H1 (cell line): ENCODE data around the gene OR4Q3. TPM values are rescaled to one million over a fixed set of nuclear protein-coding genes. Genes with fewer than 3 reads are reported as not detected.

Experiments
- CBX8 ChIP-seq: fragments of 300-800, 300-1000 bp; sonication (generic); IDR thresholded peaks from 2 replicates; pipeline ENCODE4 v1.7.1; 2016; ENCODE audit warnings: low read depth, low read length, borderline replicate concordance
- GABPA ChIP-seq: IDR thresholded peaks from 2 replicates; pipeline ENCODE4 v1.6.1; 2011; ENCODE audit warnings: mild to moderate bottlenecking, low read length, moderate library complexity, borderline replicate concordance; ENCODE audit not compliant: insufficient read depth
- GTF2F1 ChIP-seq: IDR thresholded peaks from 2 replicates; pipeline ENCODE4 v1.6.1; 2012; ENCODE audit warnings: low read depth, low read length, improper control_type of control experiment, borderline replicate concordance
- NANOG ChIP-seq: IDR thresholded peaks from 2 replicates; pipeline ENCODE4 v1.6.1; 2011; ENCODE audit warnings: low read length, low read depth, mild to moderate bottlenecking, inconsistent platforms; ENCODE audit not compliant: insufficient read depth, poor library complexity, severe bottlenecking
- POLR2A ChIP-seq, 2 experiments: IDR thresholded peaks; 1 replicate in 1 of 2; 2 replicates in 1 of 2; pipeline ENCODE4 v1.6.1; 2011; ENCODE audit warnings: low read depth in 2 of 2, low read length in 2 of 2, mild to moderate bottlenecking in 2 of 2; ENCODE audit errors: control extremely low read depth in 1 of 2
- RNF2 ChIP-seq: fragments of 200-900, 300-1000 bp; sonication (generic); IDR thresholded peaks from 2 replicates; pipeline ENCODE4 v1.7.1; 2016; ENCODE audit warnings: borderline replicate concordance, low read depth, mild to moderate bottlenecking, antibody characterized with exemption, low read length; ENCODE audit not compliant: poor library complexity, severe bottlenecking; ENCODE audit errors: missing control alignments
- SP2 ChIP-seq: IDR thresholded peaks from 2 replicates; pipeline ENCODE4 v1.6.1; 2012; ENCODE audit warnings: mild to moderate bottlenecking, low read length, inconsistent platforms
- TCF12 ChIP-seq: IDR thresholded peaks from 2 replicates; pipeline ENCODE4 v1.6.1; 2011; ENCODE audit warnings: low read depth, mild to moderate bottlenecking, low read length
- polyA plus RNA-seq, 7 experiments: library from polyadenylated mRNA; depleted of rRNA in 3 of 7; stranded (reverse) in 5 of 7; unstranded in 2 of 7; fragments of >200 nt in 5 of 7; fragments of 200-250 nt in 2 of 7; gene quantifications; 1 replicate in 5 of 7; 2 replicates in 1 of 7; 4 replicates in 1 of 7; pipeline versions ENCODE4 v1.2.1 to v1.2.3, GENCODE V29; 2011 to 2013; ENCODE audit warnings: missing spikeins in 2 of 7, mixed read lengths in 2 of 7
- total RNA-seq: library from RNA; stranded (reverse); fragmentation: NEBNext Ultra II Directional; extraction: Animal tissue kit (Norgen Biotek cat#: 25700); gene quantifications from 2 replicates; pipeline ENCODE4 v1.2.1, GENCODE V29; 2021
- TF ChIP-seq, protein P1 (sequence below): fragments of 300-600 bp; sonication (generic); IDR thresholded peaks from 2 replicates; pipeline ENCODE4 v1.7.1; 2012; ENCODE audit warnings: low read length, moderate library complexity, mild to moderate bottlenecking, inconsistent platforms; ENCODE audit not compliant: insufficient replicate concordance

The OR4Q3 gene
- total and polyA plus RNA-seq, 2 of the 8 experiments (the other 6 are each of a cell fraction or from before 2014, with no cell fraction given), result not detected

DNA sequence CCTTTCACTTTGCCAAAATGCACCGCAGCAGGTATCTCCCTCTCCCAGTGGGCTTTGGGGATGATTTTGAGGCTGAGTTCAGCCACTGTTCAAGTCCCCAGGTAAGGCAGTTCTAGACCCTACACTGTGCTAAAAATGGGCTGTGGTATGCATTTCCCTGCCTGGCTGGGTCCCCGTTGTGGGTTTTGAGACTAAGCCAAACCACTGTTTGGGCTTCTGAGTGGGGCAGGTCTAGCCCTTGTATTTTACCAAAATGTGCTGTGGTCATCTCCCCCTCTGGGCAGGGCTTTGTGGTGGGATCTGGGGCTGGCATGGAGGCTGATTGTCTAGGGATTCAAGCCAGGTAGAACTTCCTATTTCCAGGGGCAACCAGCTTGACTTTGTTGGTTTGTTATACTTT lies 13.6 kb upstream of the OR4Q3 start (continued):
- TF ChIP-seq, protein P1, sequence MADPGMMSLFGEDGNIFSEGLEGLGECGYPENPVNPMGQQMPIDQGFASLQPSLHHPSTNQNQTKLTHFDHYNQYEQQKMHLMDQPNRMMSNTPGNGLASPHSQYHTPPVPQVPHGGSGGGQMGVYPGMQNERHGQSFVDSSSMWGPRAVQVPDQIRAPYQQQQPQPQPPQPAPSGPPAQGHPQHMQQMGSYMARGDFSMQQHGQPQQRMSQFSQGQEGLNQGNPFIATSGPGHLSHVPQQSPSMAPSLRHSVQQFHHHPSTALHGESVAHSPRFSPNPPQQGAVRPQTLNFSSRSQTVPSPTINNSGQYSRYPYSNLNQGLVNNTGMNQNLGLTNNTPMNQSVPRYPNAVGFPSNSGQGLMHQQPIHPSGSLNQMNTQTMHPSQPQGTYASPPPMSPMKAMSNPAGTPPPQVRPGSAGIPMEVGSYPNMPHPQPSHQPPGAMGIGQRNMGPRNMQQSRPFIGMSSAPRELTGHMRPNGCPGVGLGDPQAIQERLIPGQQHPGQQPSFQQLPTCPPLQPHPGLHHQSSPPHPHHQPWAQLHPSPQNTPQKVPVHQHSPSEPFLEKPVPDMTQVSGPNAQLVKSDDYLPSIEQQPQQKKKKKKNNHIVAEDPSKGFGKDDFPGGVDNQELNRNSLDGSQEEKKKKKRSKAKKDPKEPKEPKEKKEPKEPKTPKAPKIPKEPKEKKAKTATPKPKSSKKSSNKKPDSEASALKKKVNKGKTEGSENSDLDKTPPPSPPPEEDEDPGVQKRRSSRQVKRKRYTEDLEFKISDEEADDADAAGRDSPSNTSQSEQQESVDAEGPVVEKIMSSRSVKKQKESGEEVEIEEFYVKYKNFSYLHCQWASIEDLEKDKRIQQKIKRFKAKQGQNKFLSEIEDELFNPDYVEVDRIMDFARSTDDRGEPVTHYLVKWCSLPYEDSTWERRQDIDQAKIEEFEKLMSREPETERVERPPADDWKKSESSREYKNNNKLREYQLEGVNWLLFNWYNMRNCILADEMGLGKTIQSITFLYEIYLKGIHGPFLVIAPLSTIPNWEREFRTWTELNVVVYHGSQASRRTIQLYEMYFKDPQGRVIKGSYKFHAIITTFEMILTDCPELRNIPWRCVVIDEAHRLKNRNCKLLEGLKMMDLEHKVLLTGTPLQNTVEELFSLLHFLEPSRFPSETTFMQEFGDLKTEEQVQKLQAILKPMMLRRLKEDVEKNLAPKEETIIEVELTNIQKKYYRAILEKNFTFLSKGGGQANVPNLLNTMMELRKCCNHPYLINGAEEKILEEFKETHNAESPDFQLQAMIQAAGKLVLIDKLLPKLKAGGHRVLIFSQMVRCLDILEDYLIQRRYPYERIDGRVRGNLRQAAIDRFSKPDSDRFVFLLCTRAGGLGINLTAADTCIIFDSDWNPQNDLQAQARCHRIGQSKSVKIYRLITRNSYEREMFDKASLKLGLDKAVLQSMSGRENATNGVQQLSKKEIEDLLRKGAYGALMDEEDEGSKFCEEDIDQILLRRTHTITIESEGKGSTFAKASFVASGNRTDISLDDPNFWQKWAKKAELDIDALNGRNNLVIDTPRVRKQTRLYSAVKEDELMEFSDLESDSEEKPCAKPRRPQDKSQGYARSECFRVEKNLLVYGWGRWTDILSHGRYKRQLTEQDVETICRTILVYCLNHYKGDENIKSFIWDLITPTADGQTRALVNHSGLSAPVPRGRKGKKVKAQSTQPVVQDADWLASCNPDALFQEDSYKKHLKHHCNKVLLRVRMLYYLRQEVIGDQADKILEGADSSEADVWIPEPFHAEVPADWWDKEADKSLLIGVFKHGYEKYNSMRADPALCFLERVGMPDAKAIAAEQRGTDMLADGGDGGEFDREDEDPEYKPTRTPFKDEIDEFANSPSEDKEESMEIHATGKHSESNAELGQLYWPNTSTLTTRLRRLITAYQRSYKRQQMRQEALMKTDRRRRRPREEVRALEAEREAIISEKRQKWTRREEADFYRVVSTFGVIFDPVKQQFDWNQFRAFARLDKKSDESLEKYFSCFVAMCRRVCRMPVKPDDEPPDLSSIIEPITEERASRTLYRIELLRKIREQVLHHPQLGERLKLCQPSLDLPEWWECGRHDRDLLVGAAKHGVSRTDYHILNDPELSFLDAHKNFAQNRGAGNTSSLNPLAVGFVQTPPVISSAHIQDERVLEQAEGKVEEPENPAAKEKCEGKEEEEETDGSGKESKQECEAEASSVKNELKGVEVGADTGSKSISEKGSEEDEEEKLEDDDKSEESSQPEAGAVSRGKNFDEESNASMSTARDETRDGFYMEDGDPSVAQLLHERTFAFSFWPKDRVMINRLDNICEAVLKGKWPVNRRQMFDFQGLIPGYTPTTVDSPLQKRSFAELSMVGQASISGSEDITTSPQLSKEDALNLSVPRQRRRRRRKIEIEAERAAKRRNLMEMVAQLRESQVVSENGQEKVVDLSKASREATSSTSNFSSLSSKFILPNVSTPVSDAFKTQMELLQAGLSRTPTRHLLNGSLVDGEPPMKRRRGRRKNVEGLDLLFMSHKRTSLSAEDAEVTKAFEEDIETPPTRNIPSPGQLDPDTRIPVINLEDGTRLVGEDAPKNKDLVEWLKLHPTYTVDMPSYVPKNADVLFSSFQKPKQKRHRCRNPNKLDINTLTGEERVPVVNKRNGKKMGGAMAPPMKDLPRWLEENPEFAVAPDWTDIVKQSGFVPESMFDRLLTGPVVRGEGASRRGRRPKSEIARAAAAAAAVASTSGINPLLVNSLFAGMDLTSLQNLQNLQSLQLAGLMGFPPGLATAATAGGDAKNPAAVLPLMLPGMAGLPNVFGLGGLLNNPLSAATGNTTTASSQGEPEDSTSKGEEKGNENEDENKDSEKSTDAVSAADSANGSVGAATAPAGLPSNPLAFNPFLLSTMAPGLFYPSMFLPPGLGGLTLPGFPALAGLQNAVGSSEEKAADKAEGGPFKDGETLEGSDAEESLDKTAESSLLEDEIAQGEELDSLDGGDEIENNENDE, result no peak
- TF ChIP-seq GTF2F1 (no peak), SP2 (no peak), RNF2 (no peak), GABPA (no peak), TCF12 (no peak), POLR2A (IDR thresholded peaks at IDR 0.05; ENCODE audit: control extremely low read depth in 1 of 2, low read depth in 2 of 2, low read length in 2 of 2) (no peak), CBX8 (no peak), NANOG (no peak)
